OCI-LY7 (cell line): ENCODE results near the gene ITSN1. TPM values are rescaled to one million over a fixed set of nuclear protein-coding genes. Genes with fewer than 3 reads are reported as not detected.

ENCODE experiments used
- BruUV-seq: library from RNA; stranded (reverse); fragments of 400-500 nt; replicated peaks from 2 replicates; lab custom pipeline; 2021; lab: Mats Ljungman, UMichigan
- CTCF ChIA-PET: fragments of 300-600 bp; sonication (Branson Sonifier 250); formaldehyde crosslinking; loops from one replicate; lab custom pipeline; 2022; ENCODE audit warnings: antibody characterized with exemption; ENCODE audit not compliant: unreplicated experiment; lab: Charles Lee
- POLR2A ChIA-PET: fragments of 300-600 bp; sonication (Branson Sonifier 250); formaldehyde crosslinking; loops from one replicate; lab custom pipeline; 2022; ENCODE audit warnings: antibody characterized with exemption; lab: Charles Lee
- DNase-seq: peaks from one replicate; pipeline ENCODE4 v3.0.0-alpha.2; 2015; ENCODE audit warnings: low spot score
- H2AFZ ChIP-seq: fragments of 200-600 bp; sonication (generic), shearing (Covaris generic); 2 replicates; pipeline ENCODE4 v1.6.1; 2014; ENCODE audit warnings: mild to moderate bottlenecking, antibody characterized with exemption, low read length, moderate library complexity
- H3K27ac ChIP-seq: fragments of 200-600 bp; sonication (generic); 2 replicates; pipeline ENCODE4 v1.5.1; 2014; ENCODE audit warnings: mixed run types, low read depth, mild to moderate bottlenecking, moderate library complexity, low read length, inconsistent platforms; ENCODE audit not compliant: poor library complexity, severe bottlenecking
- H3K36me3 ChIP-seq: fragments of 200-600 bp; sonication (generic); 2 replicates; pipeline ENCODE4 v1.6.1; 2014; ENCODE audit warnings: mild to moderate bottlenecking, antibody characterized with exemption, low read length, moderate library complexity, mixed read lengths; ENCODE audit not compliant: insufficient read depth
- H3K4me1 ChIP-seq: fragments of 200-600 bp; sonication (generic); 2 replicates; pipeline ENCODE4 v1.5.1; 2014; ENCODE audit warnings: mild to moderate bottlenecking, low read length; ENCODE audit not compliant: insufficient read depth, poor library complexity, severe bottlenecking
- H3K4me2 ChIP-seq: fragments of 200-600 bp; sonication (generic); 2 replicates; pipeline ENCODE4 v1.6.1; 2014; ENCODE audit warnings: mild to moderate bottlenecking, low read length
- H3K4me3 ChIP-seq: fragments of 200-600 bp; sonication (generic); 2 replicates; pipeline ENCODE4 v1.5.1; 2014; ENCODE audit warnings: mild to moderate bottlenecking, low read depth, low read length; ENCODE audit not compliant: poor library complexity, severe bottlenecking
- H3K79me2 ChIP-seq: fragments of 200-600 bp; sonication (generic); 2 replicates; pipeline ENCODE4 v1.6.1; 2016; ENCODE audit warnings: low read depth, mild to moderate bottlenecking, low read length, moderate library complexity, mixed read lengths; ENCODE audit not compliant: insufficient read depth
- H3K9me2 ChIP-seq: fragments of 200-600 bp; sonication (generic); 2 replicates; pipeline ENCODE4 v1.6.1; 2016; ENCODE audit warnings: mild to moderate bottlenecking, low read length, mixed read lengths; ENCODE audit not compliant: insufficient read depth
- H3K9me3 ChIP-seq: fragments of 200-600 bp; sonication (generic); 2 replicates; pipeline ENCODE4 v1.6.1; 2014; ENCODE audit warnings: mild to moderate bottlenecking, mixed run types, low read length, mixed read lengths
- H4K20me1 ChIP-seq: fragments of 200-600 bp; sonication (generic); 2 replicates; pipeline ENCODE4 v1.6.1; 2014; ENCODE audit warnings: mild to moderate bottlenecking, antibody characterized with exemption, low read length, moderate library complexity, mixed read lengths; ENCODE audit not compliant: insufficient read depth
- EZH2phosphoT487 ChIP-seq: fragments of 200-600 bp; sonication (generic); IDR thresholded peaks from 2 replicates; pipeline ENCODE4 v1.6.1; 2018; ENCODE audit warnings: low read depth, borderline replicate concordance, mild to moderate bottlenecking, mixed run types, antibody characterized with exemption, low read length, moderate library complexity, mixed read lengths
- intact Hi-C: fragments of 100-400 bp; cut with micrococcal nuclease; formaldehyde crosslinking; loops from one replicate; pipeline ENCODE4 v1.10.0; 2022; ENCODE audit not compliant: unreplicated experiment
- total RNA-seq, 2 experiments: library from RNA; depleted of rRNA in 1 of 2; stranded (reverse); fragments of >200 nt in 1 of 2; shearing (Covaris generic) in 1 of 2; gene quantifications; 2 replicates each; pipeline ENCODE4 v1.2.3, GENCODE V29; 2014 to 2022
- TF ChIP-seq, protein P1 (sequence below): fragments of 200-600 bp; sonication (generic); conservative IDR thresholded peaks from 2 replicates; pipeline ENCODE4 v1.5.1; 2014; ENCODE audit warnings: mild to moderate bottlenecking, antibody characterized with exemption, low read length, moderate library complexity, mixed read lengths

ITSN1 gene
- total RNA-seq, 2 experiments from 2014 or later: 0.60 to 5.9 TPM

DNA sequence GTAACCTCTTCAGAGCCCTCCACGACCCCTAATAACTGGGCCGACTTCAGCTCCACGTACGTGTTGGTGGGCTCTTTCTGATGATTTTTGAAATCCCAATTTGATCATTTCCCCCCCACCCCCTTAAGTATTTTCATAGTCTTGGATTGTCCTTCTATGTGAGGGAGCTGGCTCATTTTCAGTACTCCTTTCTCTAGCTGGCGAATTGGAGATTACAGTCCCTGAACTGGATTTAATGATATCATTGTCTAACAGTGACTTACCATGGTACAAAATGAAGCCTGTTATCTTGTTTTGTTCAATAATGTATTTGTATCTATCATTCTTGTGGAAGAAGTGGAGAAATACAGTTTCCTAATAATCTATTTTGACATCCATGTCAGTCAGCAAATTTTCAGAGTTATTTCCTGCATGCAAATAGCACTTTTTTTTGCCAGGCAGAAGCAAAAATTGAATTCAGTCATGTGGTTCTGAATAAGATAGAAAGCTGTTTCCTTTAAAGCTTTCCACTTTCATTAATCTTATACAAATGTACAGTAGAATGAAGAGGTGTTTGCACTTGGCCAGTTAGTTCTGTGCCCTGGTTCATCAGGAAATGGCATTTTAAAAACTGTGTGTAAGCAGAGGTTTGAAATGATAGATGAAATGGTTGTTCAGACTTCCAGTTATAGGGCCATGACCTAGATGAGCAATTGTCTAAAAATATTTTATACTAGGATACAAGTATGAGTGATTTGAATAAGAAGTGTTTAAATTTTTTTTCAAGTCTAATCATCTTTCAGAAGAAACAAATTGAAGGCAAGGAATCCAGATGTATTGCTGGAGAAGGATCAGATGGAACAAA lies 169.1 kb downstream of the ITSN1 start:
- no peak overlapping the region for H3K4me2 ChIP-seq
- H3K4me1 ChIP-seq: no peaks in the 10 kb centered on the region
- no peaks in the 10 kb centered on the region for H3K9me3 ChIP-seq
- H4K20me1 ChIP-seq: no peaks in the 10 kb centered on the region
- no peaks in the 10 kb centered on the region for H3K9me2 ChIP-seq
- TF ChIP-seq, protein P1, sequence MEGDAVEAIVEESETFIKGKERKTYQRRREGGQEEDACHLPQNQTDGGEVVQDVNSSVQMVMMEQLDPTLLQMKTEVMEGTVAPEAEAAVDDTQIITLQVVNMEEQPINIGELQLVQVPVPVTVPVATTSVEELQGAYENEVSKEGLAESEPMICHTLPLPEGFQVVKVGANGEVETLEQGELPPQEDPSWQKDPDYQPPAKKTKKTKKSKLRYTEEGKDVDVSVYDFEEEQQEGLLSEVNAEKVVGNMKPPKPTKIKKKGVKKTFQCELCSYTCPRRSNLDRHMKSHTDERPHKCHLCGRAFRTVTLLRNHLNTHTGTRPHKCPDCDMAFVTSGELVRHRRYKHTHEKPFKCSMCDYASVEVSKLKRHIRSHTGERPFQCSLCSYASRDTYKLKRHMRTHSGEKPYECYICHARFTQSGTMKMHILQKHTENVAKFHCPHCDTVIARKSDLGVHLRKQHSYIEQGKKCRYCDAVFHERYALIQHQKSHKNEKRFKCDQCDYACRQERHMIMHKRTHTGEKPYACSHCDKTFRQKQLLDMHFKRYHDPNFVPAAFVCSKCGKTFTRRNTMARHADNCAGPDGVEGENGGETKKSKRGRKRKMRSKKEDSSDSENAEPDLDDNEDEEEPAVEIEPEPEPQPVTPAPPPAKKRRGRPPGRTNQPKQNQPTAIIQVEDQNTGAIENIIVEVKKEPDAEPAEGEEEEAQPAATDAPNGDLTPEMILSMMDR: no peak
- TF ChIP-seq EZH2phosphoT487: no peak
- no peaks in the 10 kb centered on the region for H3K79me2 ChIP-seq
- CTCF ChIA-PET: no interaction called here
- no peak overlapping the region for H2AFZ ChIP-seq
- H3K36me3 ChIP-seq: no peaks in the 10 kb centered on the region
- intact Hi-C loops: no loop called here
- no peak overlapping the region for H3K4me3 ChIP-seq
- BruUV-seq: no TSS peak
- DNase-seq: no peak
- no peak overlapping the region for H3K27ac ChIP-seq
- POLR2A ChIA-PET: interaction anchor here (0.8 kb wide), 1 partner anchor 14 kb away, joined by 3 read pairs; no protein-coding TSS in a partner anchor

DNA sequence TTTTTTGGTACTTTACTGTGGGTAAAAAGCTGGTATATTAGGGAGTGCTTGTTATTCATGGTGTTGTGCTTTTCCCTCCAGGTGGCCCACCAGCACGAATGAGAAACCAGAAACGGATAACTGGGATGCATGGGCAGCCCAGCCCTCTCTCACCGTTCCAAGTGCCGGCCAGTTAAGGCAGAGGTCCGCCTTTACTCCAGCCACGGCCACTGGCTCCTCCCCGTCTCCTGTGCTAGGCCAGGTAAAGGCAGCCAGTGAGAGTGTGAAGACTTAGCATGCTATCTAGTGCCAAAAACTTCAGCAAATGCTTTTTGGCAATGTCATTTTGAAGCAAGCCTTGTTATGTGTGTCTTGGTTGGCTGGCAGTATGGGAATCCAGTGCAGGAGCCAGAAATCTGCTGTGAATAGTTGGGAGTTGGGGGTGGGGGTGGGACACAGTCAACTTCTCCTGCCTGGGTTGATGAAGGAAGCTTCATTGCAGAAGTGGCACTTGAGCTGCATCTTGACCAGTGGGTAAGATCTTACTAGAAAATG lies 171.6 kb downstream of the ITSN1 start:
- TF ChIP-seq, protein P1: no peak
- no peak for TF ChIP-seq EZH2phosphoT487
- Histone ChIP-seq H3K9me2 (no peaks in the 10 kb centered on the region), H4K20me1 (no peaks in the 10 kb centered on the region), H3K4me2 (no peak overlapping the region), H3K79me2 (no peaks in the 10 kb centered on the region), H3K9me3 (no peaks in the 10 kb centered on the region), H3K4me1 (no peaks in the 10 kb centered on the region), H3K36me3 (no peaks in the 10 kb centered on the region), H3K4me3 (no peak overlapping the region), H2AFZ (no peak overlapping the region), H3K27ac (no peak overlapping the region)
- intact Hi-C loops: no loop called here
- no peak for DNase-seq
- ChIA-PET POLR2A (no interaction called here), CTCF (interaction anchor here (0.6 kb wide), 1 partner anchor 16 kb away, joined by 3 read pairs; no protein-coding TSS in a partner anchor)
- no TSS peak for BruUV-seq
